GM12892 (cell line): ENCODE results near the gene TNPO3.

ENCODE experiments used
- POLR2A ChIP-seq: IDR thresholded peaks from 2 replicates; pipeline ENCODE4 v1.6.1; 2011; ENCODE audit warnings: low read depth, low read length, control low read depth
- POLR2AphosphoS5 ChIP-seq: IDR thresholded peaks from 2 replicates; pipeline ENCODE4 v1.6.1; 2011; ENCODE audit warnings: low read depth, low read length, control low read depth

DNA sequence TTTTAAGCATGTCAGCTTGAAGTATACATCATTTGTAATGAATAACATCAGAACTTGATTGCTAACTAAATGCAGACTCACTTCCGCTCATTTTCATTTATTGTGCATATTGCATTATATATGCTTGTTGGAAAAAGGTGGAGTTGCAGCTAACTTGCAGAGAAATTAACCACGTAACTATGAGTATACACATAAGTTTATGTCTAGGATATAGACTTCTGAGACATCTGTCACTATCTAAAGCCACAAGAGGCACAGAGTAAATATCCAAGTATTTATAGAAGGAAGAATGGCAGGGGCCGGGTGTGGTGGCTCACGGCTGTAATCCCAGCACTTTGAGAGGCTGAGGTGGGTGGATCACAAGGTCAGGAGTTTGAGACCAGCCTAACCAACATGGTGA is 47.3 kb downstream of the TNPO3 start:
- TF ChIP-seq POLR2A = no peak
- TF ChIP-seq POLR2AphosphoS5 = no peak
